ENCODE data around the gene TGOLN2. TPM values are rescaled to one million over a fixed set of nuclear protein-coding genes. Genes with fewer than 3 reads are reported as not detected.

The TGOLN2 gene
- total RNA-seq, 2 donors from 2014 or later: 140 to 165 TPM

GRCh38 chr2:85273738-85274731 is 53.8 kb downstream of the TGOLN2 start:
- no peaks in the 10 kb centered on the region for H3K36me3 ChIP-seq
- TF ChIP-seq POLR2AphosphoS5 (IDR thresholded peaks at IDR 0.05): peak; percentile 18
- no peak for TF ChIP-seq POLR2A (IDR thresholded peaks at IDR 0.05)
- no peaks in the 10 kb centered on the region for H3K27me3 ChIP-seq (replicated peaks; ENCODE audit: insufficient read depth)
- WGBS: 54% methylated on average over 21 of the region's 21 CpGs
- no peak for DNase-seq (ENCODE audit: low spot score)
- intact Hi-C loops (cut with DNase I): loop anchor here (10.0 kb wide), 1 partner anchor 349 kb away; no protein-coding TSS in a partner anchor
- H3K9me3 ChIP-seq: no peaks in the 10 kb centered on the region
- peaks cover 5% of the 10 kb centered on the region for H3K4me1 ChIP-seq (replicated peaks)
- H3K4me3 ChIP-seq: no peak overlapping the region
- H3K27ac ChIP-seq: no peak overlapping the region

DNA sequence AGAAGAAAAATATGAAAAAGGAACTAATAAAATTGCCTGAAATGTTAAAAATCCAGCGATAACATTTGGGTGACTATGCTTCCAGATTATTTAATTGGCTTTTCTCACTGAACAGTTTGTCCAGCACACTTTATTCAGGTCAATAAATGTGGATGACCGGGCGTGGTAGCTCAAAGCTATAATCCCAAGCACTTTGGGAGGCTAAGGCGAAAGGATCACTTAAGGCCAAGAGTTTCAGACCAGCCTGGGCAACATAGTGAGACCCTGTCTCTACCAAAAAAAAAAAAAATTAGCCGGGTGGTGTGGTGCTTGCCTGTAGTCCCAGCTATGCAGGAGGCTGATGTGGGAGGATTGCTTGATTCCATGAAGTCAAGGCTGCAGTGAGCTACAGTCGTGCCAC is 55.4 kb downstream of the TGOLN2 start:
- Histone ChIP-seq H3K4me1 (replicated peaks) (peaks cover 5% of the 10 kb centered on the region), H3K4me3 (no peak overlapping the region), H3K9me3 (no peaks in the 10 kb centered on the region), H3K27ac (no peak overlapping the region), H3K36me3 (no peaks in the 10 kb centered on the region), H3K27me3 (replicated peaks; ENCODE audit: insufficient read depth) (no peaks in the 10 kb centered on the region)
- DNase-seq (ENCODE audit: low spot score): no peak
- WGBS: 51% methylated on average over 6 of the region's 6 CpGs
- intact Hi-C loops (cut with DNase I): loop anchor here (10.0 kb wide), 1 partner anchor 348 kb away; no protein-coding TSS in a partner anchor
- no peak for TF ChIP-seq POLR2AphosphoS5 (IDR thresholded peaks at IDR 0.05)
- TF ChIP-seq CTCF (IDR thresholded peaks at IDR 0.05): no peak
- TF ChIP-seq POLR2A (IDR thresholded peaks at IDR 0.05): no peak

- TF ChIP-seq POLR2AphosphoS5 (IDR thresholded peaks at IDR 0.05) (peak; percentile 17), CTCF (IDR thresholded peaks at IDR 0.05) (no peak), POLR2A (IDR thresholded peaks at IDR 0.05) (no peak)
- WGBS: 28% methylated on average over 6 of the region's 6 CpGs
- Histone ChIP-seq H3K4me1 (replicated peaks) (peaks cover 5% of the 10 kb centered on the region), H3K36me3 (no peaks in the 10 kb centered on the region), H3K27ac (peak overlapping the region in 1 of 2 donors; percentile 25), H3K9me3 (no peaks in the 10 kb centered on the region), H3K4me3 (no peak overlapping the region), H3K27me3 (replicated peaks; ENCODE audit: insufficient read depth) (no peaks in the 10 kb centered on the region)
- DNase-seq (ENCODE audit: low spot score): no peak
- intact Hi-C loops (cut with DNase I): loop anchor here (10.0 kb wide), 1 partner anchor 345 kb away; no protein-coding TSS in a partner anchor
Measured at GRCh38 chr2:85269959-85270358, 57.8 kb downstream of the TGOLN2 start.

Small RNA genes within 50 kb of the gene (small RNA-seq; reads per million reads assigned to genes)
- 0 reads per million in 2 donors for gene AC062037.1
- gene RF00019: 0 reads per million in 2 donors
- gene RN7SL113P: 0 reads per million in 2 donors

Other genes starting within 250 kb of the TGOLN2 start
- 1 to 10 TPM; 2.6 to 7.0 TPM for gene TCF7L1, start 194.6 kb downstream of the TGOLN2 start, total RNA-seq
- gene RETSAT, start 26.5 kb upstream of the TGOLN2 start, total RNA-seq: 10 to 100 TPM; 51.1 to 72.6 TPM
- gene ELMOD3, start 26.8 kb upstream of the TGOLN2 start, total RNA-seq: 10 to 100 TPM; 31.6 to 32.1 TPM
- 10 to 100 TPM; 80.7 to 96.1 TPM for gene CAPG, start 82.4 kb upstream of the TGOLN2 start, total RNA-seq
- 1 to 10 TPM in 1 of 2 donors, under 1 TPM in 1; 0.23 to 1.8 TPM for gene SH2D6, start 90.7 kb upstream of the TGOLN2 start, total RNA-seq
- 100 to 1,000 TPM; 103 to 134 TPM for gene MAT2A, start 211.2 kb upstream of the TGOLN2 start, total RNA-seq
- gene GGCX, start 233.5 kb upstream of the TGOLN2 start, total RNA-seq: 10 to 100 TPM; 17.8 to 52.7 TPM
- 100 to 1,000 TPM in 1 of 2 donors, 10 to 100 TPM in 1; 44.4 to 108 TPM for gene VAMP8, start 249.6 kb upstream of the TGOLN2 start, total RNA-seq

Measured in prostate gland (tissue), 2 donors.